Measurements from ENCODE around the gene SYNPO. TPM values are rescaled to one million over a fixed set of nuclear protein-coding genes. Genes with fewer than 3 reads are reported as not detected.

The SYNPO gene
- polyA plus RNA-seq, 1 of the 3 experiments (the other 2 are of a cell fraction) = 5.1 TPM

DNA sequence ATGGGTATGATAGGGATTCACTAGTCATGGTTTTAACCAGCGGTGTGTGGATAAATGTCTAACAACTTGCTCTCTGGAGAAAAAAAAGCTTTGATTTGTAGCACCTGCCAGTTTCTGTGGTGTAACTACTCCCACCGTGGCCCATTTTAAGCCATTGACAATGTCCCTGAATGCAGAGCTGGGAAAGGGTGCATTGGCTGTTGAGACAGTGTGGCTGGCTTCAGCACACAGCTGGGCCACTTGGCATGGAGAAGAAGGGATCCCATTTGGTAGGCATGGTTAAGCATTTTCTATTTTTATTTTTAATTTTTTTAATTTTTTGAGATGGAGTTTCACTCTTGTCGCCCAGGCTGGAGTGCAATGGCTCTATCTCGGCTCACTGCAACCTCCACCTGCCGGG lies 31.5 kb upstream of the SYNPO start:
- Histone ChIP-seq H3K4me2 (no peak overlapping the region), H3K9me3 (no peaks in the 10 kb centered on the region), H3K27ac (ENCODE audit: low read depth in 2 of 2, low read length in 1 of 2) (no peak overlapping the region), H4K20me1 (ENCODE audit: insufficient read depth) (no peaks in the 10 kb centered on the region), H3F3A (replicated peaks; ENCODE audit: insufficient read depth) (no peaks in the 10 kb centered on the region), H3K4me3 (ENCODE audit: low read depth in 2 of 2, low read length in 1 of 2) (no peak overlapping the region), H3K4me1 (ENCODE audit: control insufficient read depth in 1 of 2, insufficient read depth in 2 of 2, low read depth in 1 of 2, low read length in 1 of 2) (peaks cover 0 to 55% of the 10 kb centered on the region in 2 experiments; a peak in 2 of 4 replicates), H2AFZ (ENCODE audit: low read depth) (no peak overlapping the region), H3K36me3 (replicated peaks in 1 of 2; ENCODE audit: control insufficient read depth in 1 of 2, insufficient read depth in 2 of 2, low read length in 1 of 2) (peaks cover 5 to 13% of the 10 kb centered on the region in 2 experiments), H3K9ac (no peak overlapping the region), H3K79me2 (ENCODE audit: insufficient read depth) (no peaks in the 10 kb centered on the region), H3K27me3 (ENCODE audit: insufficient read depth) (no peaks in the 10 kb centered on the region), H3K9me2 (no peaks in the 10 kb centered on the region)
- 93% methylated on average over 5 of the region's 5 CpGs for WGBS (ENCODE audit: low lambda C conversion rate)
- DNase-seq = no peak
- POLR2A ChIA-PET = interaction anchor here (0.9 kb wide), 1 partner anchor 36 kb away, joined by 3 read pairs; no protein-coding TSS in a partner anchor
- CTCF ChIA-PET = interaction anchor here (0.6 to 1.3 kb wide), 3 partner anchors 14 to 45 kb away, joined by 3 to 4 read pairs (median 3); no protein-coding TSS in a partner anchor
- no peak for TF ChIP-seq GABPA (IDR thresholded peaks at IDR 0.05; ENCODE audit: low read depth)
- no peak for TF ChIP-seq MXI1 (IDR thresholded peaks at IDR 0.05; ENCODE audit: low read depth, low read length)
- no peak for TF ChIP-seq FOXM1 (IDR thresholded peaks at IDR 0.05; ENCODE audit: low read depth)
- TF ChIP-seq ZBTB33 (IDR thresholded peaks at IDR 0.05; ENCODE audit: borderline replicate concordance, low read depth) = no peak

DNA sequence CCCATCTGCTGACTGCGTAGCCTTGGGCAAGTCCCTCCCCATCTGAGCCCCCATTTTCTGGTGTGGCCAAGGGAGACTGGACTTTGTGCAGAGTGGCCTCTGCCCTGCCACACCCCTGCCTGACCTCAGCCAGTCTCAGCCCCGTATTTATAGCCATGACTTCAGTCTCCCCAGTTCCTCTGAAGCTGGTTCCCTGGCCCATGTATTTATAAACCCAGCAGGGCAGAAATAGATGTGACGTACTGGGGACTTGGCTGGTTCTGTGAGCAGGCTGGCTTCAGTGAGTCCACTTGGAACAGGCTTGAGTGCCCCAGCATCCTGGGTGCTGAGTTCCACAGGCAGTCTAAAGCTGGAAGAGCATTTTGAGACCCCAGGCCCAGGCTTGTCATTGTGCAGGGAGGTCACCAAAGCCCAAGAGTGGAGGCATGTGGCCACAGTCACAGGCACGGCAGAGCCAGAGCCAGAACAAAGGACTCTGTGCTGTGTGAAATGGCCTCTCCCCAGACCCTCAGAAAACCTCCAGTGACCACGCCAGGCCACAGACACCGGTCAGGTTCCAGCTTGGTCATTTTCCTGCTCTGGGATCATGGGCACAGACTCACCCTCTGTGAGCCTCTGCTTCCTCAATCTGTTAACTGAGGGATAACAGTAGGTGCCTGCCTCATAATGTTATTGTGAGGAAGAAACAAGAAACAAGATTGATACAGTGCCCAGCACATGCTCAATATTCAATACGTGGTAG lies 30.4 kb upstream of the SYNPO start:
- H3K9me3 ChIP-seq = no peaks in the 10 kb centered on the region
- H4K20me1 ChIP-seq (ENCODE audit: insufficient read depth) = no peaks in the 10 kb centered on the region
- peak overlapping the region in 1 of 2 experiments; percentile 67; a peak in 2 of 4 replicates for H3K27ac ChIP-seq (ENCODE audit: low read depth in 2 of 2, low read length in 1 of 2)
- no peak overlapping the region for H2AFZ ChIP-seq (ENCODE audit: low read depth)
- H3K9ac ChIP-seq = no peak overlapping the region
- H3K27me3 ChIP-seq (ENCODE audit: insufficient read depth) = no peaks in the 10 kb centered on the region
- H3K4me3 ChIP-seq (ENCODE audit: low read depth in 2 of 2, low read length in 1 of 2) = no peak overlapping the region
- no peak for DNase-seq
- WGBS (ENCODE audit: low lambda C conversion rate) = 92% methylated on average over 1 of the region's 7 CpGs
- TF ChIP-seq GABPA (IDR thresholded peaks at IDR 0.05; ENCODE audit: low read depth) (no peak), MEF2A (IDR thresholded peaks at IDR 0.05; ENCODE audit: borderline replicate concordance, low read depth) (no peak), TCF12 (IDR thresholded peaks at IDR 0.05) (no peak), JUND (IDR thresholded peaks at IDR 0.05) (no peak), ELF1 (IDR thresholded peaks at IDR 0.05) (no peak)
- no peaks in the 10 kb centered on the region for H3F3A ChIP-seq (replicated peaks; ENCODE audit: insufficient read depth)
- H3K79me2 ChIP-seq (ENCODE audit: insufficient read depth) = no peaks in the 10 kb centered on the region
- no peaks in the 10 kb centered on the region for H3K9me2 ChIP-seq
- H3K4me2 ChIP-seq = no peak overlapping the region
- peaks cover 5 to 13% of the 10 kb centered on the region in 2 experiments for H3K36me3 ChIP-seq (replicated peaks in 1 of 2; ENCODE audit: control insufficient read depth in 1 of 2, insufficient read depth in 2 of 2, low read length in 1 of 2)
- POLR2A ChIA-PET = interaction anchor here (1.2 kb wide), 1 partner anchor 90 kb away, joined by 5 read pairs; the partner anchor contains the start of gene RBM22
- CTCF ChIA-PET = interaction anchor here (0.7 to 1.6 kb wide), 5 partner anchors 8 to 174 kb away, joined by 3 to 7 read pairs (median 3); no protein-coding TSS in a partner anchor
- H3K4me1 ChIP-seq (ENCODE audit: control insufficient read depth in 1 of 2, insufficient read depth in 2 of 2, low read depth in 1 of 2, low read length in 1 of 2) = peaks cover 0 to 58% of the 10 kb centered on the region in 2 experiments; a peak in 2 of 4 replicates

GRCh38 chr5:150611026-150611425 lies 29.4 kb upstream of the SYNPO start:
- Histone ChIP-seq H3K4me1 (ENCODE audit: control insufficient read depth in 1 of 2, insufficient read depth in 2 of 2, low read depth in 1 of 2, low read length in 1 of 2) (peaks cover 0 to 61% of the 10 kb centered on the region in 2 experiments; a peak in 3 of 4 replicates), H3K79me2 (ENCODE audit: insufficient read depth) (no peaks in the 10 kb centered on the region), H3K36me3 (replicated peaks in 1 of 2; ENCODE audit: control insufficient read depth in 1 of 2, insufficient read depth in 2 of 2, low read length in 1 of 2) (peaks cover 5 to 13% of the 10 kb centered on the region in 2 experiments), H3K27ac (ENCODE audit: low read depth in 2 of 2, low read length in 1 of 2) (no peak overlapping the region; a peak in 1 of 4 replicates), H3K9me3 (no peaks in the 10 kb centered on the region), H4K20me1 (ENCODE audit: insufficient read depth) (no peaks in the 10 kb centered on the region), H3F3A (replicated peaks; ENCODE audit: insufficient read depth) (no peaks in the 10 kb centered on the region), H3K4me2 (no peak overlapping the region), H3K27me3 (ENCODE audit: insufficient read depth) (no peaks in the 10 kb centered on the region), H3K4me3 (ENCODE audit: low read depth in 2 of 2, low read length in 1 of 2) (no peak overlapping the region), H2AFZ (ENCODE audit: low read depth) (no peak overlapping the region), H3K9ac (no peak overlapping the region), H3K9me2 (no peaks in the 10 kb centered on the region)
- TF ChIP-seq NFIC (IDR thresholded peaks at IDR 0.05; ENCODE audit: borderline replicate concordance) = no peak
- TF ChIP-seq SMC3 (IDR thresholded peaks at IDR 0.05; ENCODE audit: low read depth, low read length) = no peak
- TF ChIP-seq RFX5 (IDR thresholded peaks at IDR 0.05; ENCODE audit: low read length) = no peak
- no peak for TF ChIP-seq CHD2 (IDR thresholded peaks at IDR 0.05; ENCODE audit: low read length, partially characterized antibody)
- TF ChIP-seq FOSL2 (IDR thresholded peaks at IDR 0.05; ENCODE audit: borderline replicate concordance, low read depth) = no peak
- no peak for TF ChIP-seq MAX (IDR thresholded peaks at IDR 0.05; ENCODE audit: low read depth)
- no peak for TF ChIP-seq RXRA (IDR thresholded peaks at IDR 0.05; ENCODE audit: borderline replicate concordance, low read depth)
- no peak for TF ChIP-seq SIN3A (IDR thresholded peaks at IDR 0.05; ENCODE audit: borderline replicate concordance, low read depth, low read length)
- TF ChIP-seq FOXM1 (IDR thresholded peaks at IDR 0.05; ENCODE audit: low read depth) = no peak
- no peak for TF ChIP-seq ELF1 (IDR thresholded peaks at IDR 0.05)
- TF ChIP-seq YY1 (IDR thresholded peaks at IDR 0.05; ENCODE audit: low read depth) = no peak
- no peak for TF ChIP-seq MEF2A (IDR thresholded peaks at IDR 0.05; ENCODE audit: borderline replicate concordance, low read depth)
- TF ChIP-seq TCF12 (IDR thresholded peaks at IDR 0.05) = no peak
- TF ChIP-seq, protein P1, sequence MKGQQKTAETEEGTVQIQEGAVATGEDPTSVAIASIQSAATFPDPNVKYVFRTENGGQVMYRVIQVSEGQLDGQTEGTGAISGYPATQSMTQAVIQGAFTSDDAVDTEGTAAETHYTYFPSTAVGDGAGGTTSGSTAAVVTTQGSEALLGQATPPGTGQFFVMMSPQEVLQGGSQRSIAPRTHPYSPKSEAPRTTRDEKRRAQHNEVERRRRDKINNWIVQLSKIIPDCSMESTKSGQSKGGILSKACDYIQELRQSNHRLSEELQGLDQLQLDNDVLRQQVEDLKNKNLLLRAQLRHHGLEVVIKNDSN (IDR thresholded peaks at IDR 0.05; ENCODE audit: borderline replicate concordance, low read depth) = no peak
- POLR2A ChIA-PET = interaction anchor here (0.9 to 1.2 kb wide), 2 partner anchors 9 to 89 kb away, joined by 3 to 5 read pairs; partner anchors contain the start of gene RBM22
- CTCF ChIA-PET = interaction anchor here (1.6 kb wide), 1 partner anchor 45 kb away, joined by 7 read pairs; no protein-coding TSS in a partner anchor
- DNase-seq = no peak
- WGBS (ENCODE audit: low lambda C conversion rate) = 94% methylated on average over 6 of the region's 6 CpGs

All from SK-N-SH (cell line).